Measurements from ENCODE around the gene PLD6. TPM values are rescaled to one million over a fixed set of nuclear protein-coding genes. Genes with fewer than 3 reads are reported as not detected.

The PLD6 gene
- total and polyA plus RNA-seq, 2 experiments from 2014 or later: 0.65 to 1.0 TPM

- Histone ChIP-seq H3K36me3 (ENCODE audit: low read depth) (peaks cover 34% of the 10 kb centered on the region), H4K20me1 (ENCODE audit: insufficient read depth) (no peaks in the 10 kb centered on the region), H3K27ac (no peak overlapping the region), H3K9ac (no peak overlapping the region), H3F3A (ENCODE audit: insufficient read depth) (peaks cover 64% of the 10 kb centered on the region), H3K4me2 (ENCODE audit: unreplicated experiment) (no peak overlapping the region), H3K79me2 (ENCODE audit: insufficient read depth) (peaks cover 20% of the 10 kb centered on the region), H3K4me1 (ENCODE audit: insufficient read depth) (peaks cover 47% of the 10 kb centered on the region), H3K4me3 (no peak overlapping the region), H3K27me3 (replicated peaks; ENCODE audit: insufficient read depth) (no peaks in the 10 kb centered on the region), H3K9me3 (ENCODE audit: low read depth) (no peaks in the 10 kb centered on the region), H3K9me2 (ENCODE audit: insufficient read depth) (no peaks in the 10 kb centered on the region), H2AFZ (no peak overlapping the region)
- no peak for DNase-seq
- no peak for TF ChIP-seq EZH2 (IDR thresholded peaks at IDR 0.05; ENCODE audit: insufficient read depth, poor library complexity, severe bottlenecking)
- no peak for TF ChIP-seq EZH2phosphoT487 (IDR thresholded peaks at IDR 0.05; ENCODE audit: insufficient read depth, low read depth)
- WGBS, 2 experiments (ENCODE audit: low coverage in 1 of 2, low lambda C conversion rate in 2 of 2, missing lambda C conversion rate in 2 of 2): 89 to 95% methylated on average over 8 of the region's 8 CpGs
- in situ Hi-C loops (cut with MboI): loop anchor here (10.0 kb wide), 1 partner anchor 60 kb away; no protein-coding TSS in a partner anchor
Measured at GRCh38 chr17:17154981-17155380, 51.2 kb downstream of the PLD6 start.

DNA sequence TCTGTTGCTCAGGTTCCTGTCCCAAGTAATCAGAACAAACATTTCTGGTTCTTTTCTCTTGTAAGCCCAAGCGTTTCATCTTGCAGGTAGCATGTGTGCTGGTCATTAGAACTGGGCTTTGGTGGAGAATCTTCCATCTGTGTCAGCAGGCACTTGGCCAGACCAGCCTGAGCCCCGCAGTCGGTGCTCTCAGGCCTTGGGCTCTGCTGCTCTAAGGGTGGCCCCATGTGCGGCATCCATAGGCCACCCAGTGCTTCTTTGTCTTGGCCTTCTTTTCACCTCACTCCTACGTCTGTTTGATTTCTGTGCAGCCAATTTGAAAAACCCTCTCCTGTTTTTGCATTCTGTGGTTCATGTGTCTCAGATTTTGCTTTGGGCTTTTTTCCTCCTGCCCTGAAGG, 51.6 kb downstream of the PLD6 start:
- 93 to 94% methylated on average over 5 of the region's 5 CpGs for WGBS, 2 experiments (ENCODE audit: low coverage in 1 of 2, low lambda C conversion rate in 2 of 2, missing lambda C conversion rate in 2 of 2)
- H3K9me2 ChIP-seq (ENCODE audit: insufficient read depth): no peaks in the 10 kb centered on the region
- no peaks in the 10 kb centered on the region for H3K27me3 ChIP-seq (replicated peaks; ENCODE audit: insufficient read depth)
- H3K9ac ChIP-seq: no peak overlapping the region
- in situ Hi-C loops (cut with MboI): loop anchor here (10.0 kb wide), 1 partner anchor 60 kb away; no protein-coding TSS in a partner anchor
- DNase-seq: no peak
- H3F3A ChIP-seq (ENCODE audit: insufficient read depth): peaks cover 63% of the 10 kb centered on the region
- H3K4me1 ChIP-seq (ENCODE audit: insufficient read depth): peaks cover 49% of the 10 kb centered on the region
- H3K79me2 ChIP-seq (ENCODE audit: insufficient read depth): peaks cover 19% of the 10 kb centered on the region
- no peaks in the 10 kb centered on the region for H3K9me3 ChIP-seq (ENCODE audit: low read depth)
- no peak overlapping the region for H3K27ac ChIP-seq
- H3K4me2 ChIP-seq (ENCODE audit: unreplicated experiment): no peak overlapping the region
- no peaks in the 10 kb centered on the region for H4K20me1 ChIP-seq (ENCODE audit: insufficient read depth)
- H2AFZ ChIP-seq: no peak overlapping the region
- peaks cover 33% of the 10 kb centered on the region for H3K36me3 ChIP-seq (ENCODE audit: low read depth)
- TF ChIP-seq EZH2phosphoT487 (IDR thresholded peaks at IDR 0.05; ENCODE audit: insufficient read depth, low read depth) (no peak), EZH2 (IDR thresholded peaks at IDR 0.05; ENCODE audit: insufficient read depth, poor library complexity, severe bottlenecking) (no peak)
- no peak overlapping the region for H3K4me3 ChIP-seq

GRCh38 chr17:17153709-17154108, 52.4 kb downstream of the PLD6 start:
- DNase-seq: no peak
- TF ChIP-seq EZH2 (IDR thresholded peaks at IDR 0.05; ENCODE audit: insufficient read depth, poor library complexity, severe bottlenecking): no peak
- no peak for TF ChIP-seq EZH2phosphoT487 (IDR thresholded peaks at IDR 0.05; ENCODE audit: insufficient read depth, low read depth)

DNA sequence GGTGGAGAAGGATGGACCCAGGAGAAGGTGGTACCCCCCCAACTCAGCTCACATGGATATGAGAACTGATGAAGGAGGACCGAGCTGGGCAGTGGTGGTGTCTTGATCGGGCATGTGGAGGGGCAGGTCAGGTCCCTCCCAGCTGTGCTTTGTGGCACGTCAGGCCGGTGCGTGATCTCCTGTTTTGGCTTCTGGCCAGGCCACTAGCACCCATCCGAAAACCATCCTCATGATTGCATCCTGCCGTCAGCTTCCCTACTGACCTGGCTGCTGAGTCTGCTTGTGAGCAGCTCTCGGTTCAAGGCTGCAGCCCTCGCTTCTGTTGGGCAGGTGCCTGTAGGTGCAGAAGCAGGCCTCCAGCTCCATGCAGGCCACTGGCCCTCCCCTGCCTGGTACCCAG, 53.1 kb downstream of the PLD6 start:
- Histone ChIP-seq H3K4me1 (ENCODE audit: insufficient read depth) (peaks cover 54% of the 10 kb centered on the region), H3K9me2 (ENCODE audit: insufficient read depth) (no peaks in the 10 kb centered on the region), H3K9ac (peak overlapping the region; percentile 66; the same call in 1 of the 2 replicates), H3K9me3 (ENCODE audit: low read depth) (no peaks in the 10 kb centered on the region), H3K27ac (peak overlapping the region; percentile 92), H4K20me1 (ENCODE audit: insufficient read depth) (no peaks in the 10 kb centered on the region), H2AFZ (no peak overlapping the region), H3K79me2 (ENCODE audit: insufficient read depth) (peaks cover 16% of the 10 kb centered on the region), H3K4me3 (no peak overlapping the region), H3K27me3 (replicated peaks; ENCODE audit: insufficient read depth) (no peaks in the 10 kb centered on the region), H3F3A (ENCODE audit: insufficient read depth) (peaks cover 76% of the 10 kb centered on the region), H3K36me3 (ENCODE audit: low read depth) (peaks cover 36% of the 10 kb centered on the region), H3K4me2 (ENCODE audit: unreplicated experiment) (no peak overlapping the region)
- TF ChIP-seq EZH2phosphoT487 (IDR thresholded peaks at IDR 0.05; ENCODE audit: insufficient read depth, low read depth) (no peak), EZH2 (IDR thresholded peaks at IDR 0.05; ENCODE audit: insufficient read depth, poor library complexity, severe bottlenecking) (no peak)
- in situ Hi-C loops (cut with MboI): loop anchor here (10.0 kb wide), 1 partner anchor 58 kb away; no protein-coding TSS in a partner anchor
- WGBS, 2 experiments (ENCODE audit: low coverage in 1 of 2, low lambda C conversion rate in 2 of 2, missing lambda C conversion rate in 2 of 2): 79 to 92% methylated on average over 9 of the region's 9 CpGs
- no peak for DNase-seq

More at GRCh38 chr17:17153709-17154108, 52.4 kb downstream of the PLD6 start:
- Histone ChIP-seq H3K36me3 (ENCODE audit: low read depth) (peaks cover 30% of the 10 kb centered on the region), H3K4me3 (no peak overlapping the region), H3K79me2 (ENCODE audit: insufficient read depth) (peaks cover 16% of the 10 kb centered on the region), H3F3A (ENCODE audit: insufficient read depth) (peaks cover 69% of the 10 kb centered on the region), H3K27ac (no peak overlapping the region), H3K9me2 (ENCODE audit: insufficient read depth) (no peaks in the 10 kb centered on the region), H3K9ac (no peak overlapping the region), H3K4me1 (ENCODE audit: insufficient read depth) (peaks cover 49% of the 10 kb centered on the region), H3K9me3 (ENCODE audit: low read depth) (no peaks in the 10 kb centered on the region), H2AFZ (no peak overlapping the region), H4K20me1 (ENCODE audit: insufficient read depth) (no peaks in the 10 kb centered on the region), H3K4me2 (ENCODE audit: unreplicated experiment) (no peak overlapping the region), H3K27me3 (replicated peaks; ENCODE audit: insufficient read depth) (no peaks in the 10 kb centered on the region)
- in situ Hi-C loops (cut with MboI): loop anchor here (10.0 kb wide), 1 partner anchor 59 kb away; no protein-coding TSS in a partner anchor
- 93 to 96% methylated on average over 7 of the region's 7 CpGs for WGBS, 2 experiments (ENCODE audit: low coverage in 1 of 2, low lambda C conversion rate in 2 of 2, missing lambda C conversion rate in 2 of 2)
